Keratinocyte (primary cell): ENCODE data around the gene STRN. TPM values are rescaled to one million over a fixed set of nuclear protein-coding genes. Genes with fewer than 3 reads are reported as not detected.

Experiments used
- DNase-seq: peaks from one replicate; pipeline ENCODE4 v3.0.0-alpha.2; 2011; ENCODE audit warnings: low read depth, missing footprints, low spot score
- FAIRE-seq: peaks from 2 replicates; lab custom pipeline; 2011; peaks lifted over from hg19 to GRCh38; lab: Jason Lieb, UNC
- H2AFZ ChIP-seq: 2 replicates; pipeline ENCODE4 v1.6.0; 2012; ENCODE audit warnings: low read length, control low read depth, inconsistent platforms; ENCODE audit not compliant: control insufficient read depth
- H3K27ac ChIP-seq: 2 replicates; pipeline ENCODE4 v1.5.1; 2011; ENCODE audit warnings: low read length; ENCODE audit not compliant: control insufficient read depth, insufficient read depth
- H3K27me3 ChIP-seq: 3 replicates; pipeline ENCODE4 v1.6.0; 2011; ENCODE audit warnings: low read length; ENCODE audit not compliant: control insufficient read depth, insufficient read depth; ENCODE audit errors: extremely low read depth
- H3K36me3 ChIP-seq, 2 experiments: 2 replicates in 1 of 2; 3 replicates in 1 of 2; pipeline ENCODE4 v1.5.1; 2011; ENCODE audit warnings: low read length in 2 of 2, mild to moderate bottlenecking in 1 of 2; ENCODE audit not compliant: control insufficient read depth in 2 of 2, insufficient read depth in 2 of 2; ENCODE audit errors: extremely low read depth in 1 of 2
- H3K4me1 ChIP-seq: 3 replicates; pipeline ENCODE4 v1.5.1; 2011; ENCODE audit warnings: low read length; ENCODE audit not compliant: control insufficient read depth, insufficient read depth; ENCODE audit errors: extremely low read depth
- H3K4me2 ChIP-seq: 3 replicates; pipeline ENCODE4 v1.6.0; 2011; ENCODE audit warnings: low read depth, low read length; ENCODE audit not compliant: control insufficient read depth, insufficient read depth; ENCODE audit errors: extremely low read depth
- H3K4me3 ChIP-seq, 3 experiments: fragments of 200-600 bp in 1 of 3; sonication (generic) in 1 of 3; 2 replicates in 2 of 3; 3 replicates in 1 of 3; pipeline ENCODE4 v1.5.1; 2011 to 2016; ENCODE audit warnings: low read length in 3 of 3, mild to moderate bottlenecking in 3 of 3, control low read depth in 2 of 3, inconsistent platforms in 1 of 3, low read depth in 1 of 3, mixed read lengths in 1 of 3, mixed run types in 1 of 3, moderate library complexity in 1 of 3; ENCODE audit not compliant: control insufficient read depth in 2 of 3, insufficient read depth in 2 of 3; ENCODE audit errors: extremely low read depth in 1 of 3
- H3K79me2 ChIP-seq: 2 replicates; pipeline ENCODE4 v1.6.0; 2012; ENCODE audit warnings: low read length; ENCODE audit not compliant: control insufficient read depth, insufficient read depth
- H3K9ac ChIP-seq: 3 replicates; pipeline ENCODE4 v1.6.0; 2011; ENCODE audit warnings: low read length; ENCODE audit not compliant: control insufficient read depth, insufficient read depth; ENCODE audit errors: extremely low read depth
- H3K9me1 ChIP-seq: 3 replicates; pipeline ENCODE4 v1.6.0; 2011; ENCODE audit warnings: low read length; ENCODE audit not compliant: control insufficient read depth, insufficient read depth; ENCODE audit errors: extremely low read depth
- H3K9me3 ChIP-seq: 2 replicates; pipeline ENCODE4 v1.5.1; 2012; ENCODE audit warnings: low read depth, low read length; ENCODE audit not compliant: control insufficient read depth
- H4K20me1 ChIP-seq: 3 replicates; pipeline ENCODE4 v1.6.0; 2011; ENCODE audit warnings: low read length; ENCODE audit not compliant: control insufficient read depth, insufficient read depth; ENCODE audit errors: extremely low read depth
- CTCF ChIP-seq, 3 experiments: IDR thresholded peaks in 1 of 3; conservative IDR thresholded peaks in 1 of 3; optimal IDR thresholded peaks in 1 of 3; 2 replicates in 2 of 3; 3 replicates in 1 of 3; pipeline versions ENCODE3 to v1.5.1; 2011; ENCODE audit warnings: low read length in 3 of 3, mild to moderate bottlenecking in 3 of 3, moderate library complexity in 2 of 3, control low read depth in 1 of 3, inconsistent platforms in 1 of 3; ENCODE audit not compliant: insufficient read depth in 2 of 3; ENCODE audit errors: extremely low read depth in 1 of 3
- EZH2 ChIP-seq: IDR thresholded peaks from one replicate; pipeline ENCODE4 v1.6.1; 2012; ENCODE audit warnings: inconsistent platforms, mild to moderate bottlenecking, low read length, moderate library complexity
- dilution Hi-C: fragments of 300-500 bp; cut with MboI; formaldehyde crosslinking; loops from one replicate; pipeline ENCODE4 v1.7.0; 2020; ENCODE audit warnings: low sequenced_read_pairs; ENCODE audit not compliant: extremely low pct_ligation_motif_present
- polyA plus RNA-seq, 5 experiments: library from polyadenylated mRNA; depleted of rRNA in 3 of 5; stranded (reverse) in 3 of 5; stranded (forward) in 1 of 5; unstranded in 1 of 5; fragments of >200 nt; gene quantifications; 1 replicate in 1 of 5; 2 replicates in 3 of 5; 3 replicates in 1 of 5; pipeline versions ENCODE4 v1.2.1 to v1.2.3, GENCODE V29; 2011 to 2012; ENCODE audit warnings: missing spikeins in 2 of 5, low read depth in 1 of 5, low replicate concordance in 1 of 5

The STRN gene
- polyA plus RNA-seq, 1 donor (not counting 4 experiments of a cell fraction or from before 2014, with no cell fraction given), result 29.3 TPM

- Histone ChIP-seq H3K36me3 (peaks cover 0 to 7% of the 10 kb centered on the region in 2 experiments), H2AFZ (no peak overlapping the region), H3K4me2 (no peak overlapping the region), H3K4me3 (no peak overlapping the region), H3K27me3 (no peaks in the 10 kb centered on the region), H3K27ac (no peak overlapping the region), H4K20me1 (no peaks in the 10 kb centered on the region), H3K9ac (no peak overlapping the region), H3K9me3 (no peaks in the 10 kb centered on the region), H3K4me1 (no peaks in the 10 kb centered on the region), H3K79me2 (no peaks in the 10 kb centered on the region), H3K9me1 (no peaks in the 10 kb centered on the region)
- TF ChIP-seq EZH2, result no peak
- TF ChIP-seq CTCF (optimal IDR thresholded peaks at IDR 0.05 in 1 of 3, IDR thresholded peaks at IDR 0.05 in 1 of 3, conservative IDR thresholded peaks at IDR 0.05 in 1 of 3; ENCODE audit: extremely low read depth in 1 of 3, insufficient read depth in 2 of 3, low read length in 3 of 3), result no peak
- dilution Hi-C loops, result no loop called here
- no peak for FAIRE-seq
- DNase-seq, result no peak
These were observed 44.8 kb upstream of the STRN start for GRCh38 chr2:37011130-37011529.

GRCh38 chr2:37005118-37005868 is 39.0 kb upstream of the STRN start:
- H3K79me2 ChIP-seq, result no peaks in the 10 kb centered on the region
- H3K9ac ChIP-seq, result no peak overlapping the region
- H3K4me1 ChIP-seq, result peaks cover 7% of the 10 kb centered on the region
- no peaks in the 10 kb centered on the region for H3K9me3 ChIP-seq
- H3K4me2 ChIP-seq, result no peak overlapping the region
- TF ChIP-seq EZH2 (no peak), CTCF (optimal IDR thresholded peaks at IDR 0.05 in 1 of 3, IDR thresholded peaks at IDR 0.05 in 1 of 3, conservative IDR thresholded peaks at IDR 0.05 in 1 of 3; ENCODE audit: extremely low read depth in 1 of 3, insufficient read depth in 2 of 3, low read length in 3 of 3) (peak; percentile 48 to 70 (median 61))
- peaks cover 2 to 6% of the 10 kb centered on the region in 2 experiments for H3K36me3 ChIP-seq
- dilution Hi-C loops, result no loop called here
- no peaks in the 10 kb centered on the region for H3K27me3 ChIP-seq
- peak; percentile 70 for FAIRE-seq
- DNase-seq, result no peak
- no peak overlapping the region for H2AFZ ChIP-seq
- H3K9me1 ChIP-seq, result no peaks in the 10 kb centered on the region
- no peaks in the 10 kb centered on the region for H4K20me1 ChIP-seq
- no peak overlapping the region for H3K27ac ChIP-seq
- H3K4me3 ChIP-seq, result no peak overlapping the region
